Chondrocyte (in vitro differentiated cells): Measurements from ENCODE around the gene ZNF750. TPM values are rescaled to one million over a fixed set of nuclear protein-coding genes. Genes with fewer than 3 reads are reported as not detected.

Source experiments
- DNase-seq: peaks from one replicate; pipeline ENCODE4 v3.0.0; 2021; ENCODE audit warnings: mixed read lengths, low spot score
- H3K27ac Mint-ChIP-seq: one replicate; pipeline ENCODE4 v1.8.0; 2021; ENCODE audit warnings: mild to moderate bottlenecking, moderate library complexity, mixed read lengths; ENCODE audit not compliant: unreplicated experiment
- H3K27me3 Mint-ChIP-seq: 2 replicates; pipeline ENCODE4 v1.8.0; 2021; ENCODE audit warnings: low read depth, mixed read lengths
- H3K36me3 Mint-ChIP-seq: 2 replicates; pipeline ENCODE4 v1.8.0; 2021; ENCODE audit warnings: low read depth, mixed read lengths
- H3K4me1 Mint-ChIP-seq: 2 replicates; pipeline ENCODE4 v1.8.0; 2021; ENCODE audit warnings: low read depth, mild to moderate bottlenecking, mixed read lengths
- H3K4me3 Mint-ChIP-seq: one replicate; pipeline ENCODE4 v1.8.0; 2021; ENCODE audit warnings: mild to moderate bottlenecking, moderate library complexity, mixed read lengths; ENCODE audit not compliant: unreplicated experiment
- H3K9me3 Mint-ChIP-seq: 2 replicates; pipeline ENCODE4 v1.8.0; 2021; ENCODE audit warnings: low read depth, mixed read lengths
- total RNA-seq: library from RNA; stranded (reverse); gene quantifications from 3 replicates; pipeline ENCODE4 v1.2.1, GENCODE V29; 2021
- TF ChIP-seq, protein P1 (sequence below): fragments of 200-600 bp; sonication (generic); IDR thresholded peaks from 2 replicates; pipeline ENCODE4 v1.5.0; 2021; ENCODE audit warnings: antibody characterized with exemption, mild to moderate bottlenecking, moderate library complexity

The ZNF750 gene
- total RNA-seq, 1 donor from 2014 or later: not detected

DNA sequence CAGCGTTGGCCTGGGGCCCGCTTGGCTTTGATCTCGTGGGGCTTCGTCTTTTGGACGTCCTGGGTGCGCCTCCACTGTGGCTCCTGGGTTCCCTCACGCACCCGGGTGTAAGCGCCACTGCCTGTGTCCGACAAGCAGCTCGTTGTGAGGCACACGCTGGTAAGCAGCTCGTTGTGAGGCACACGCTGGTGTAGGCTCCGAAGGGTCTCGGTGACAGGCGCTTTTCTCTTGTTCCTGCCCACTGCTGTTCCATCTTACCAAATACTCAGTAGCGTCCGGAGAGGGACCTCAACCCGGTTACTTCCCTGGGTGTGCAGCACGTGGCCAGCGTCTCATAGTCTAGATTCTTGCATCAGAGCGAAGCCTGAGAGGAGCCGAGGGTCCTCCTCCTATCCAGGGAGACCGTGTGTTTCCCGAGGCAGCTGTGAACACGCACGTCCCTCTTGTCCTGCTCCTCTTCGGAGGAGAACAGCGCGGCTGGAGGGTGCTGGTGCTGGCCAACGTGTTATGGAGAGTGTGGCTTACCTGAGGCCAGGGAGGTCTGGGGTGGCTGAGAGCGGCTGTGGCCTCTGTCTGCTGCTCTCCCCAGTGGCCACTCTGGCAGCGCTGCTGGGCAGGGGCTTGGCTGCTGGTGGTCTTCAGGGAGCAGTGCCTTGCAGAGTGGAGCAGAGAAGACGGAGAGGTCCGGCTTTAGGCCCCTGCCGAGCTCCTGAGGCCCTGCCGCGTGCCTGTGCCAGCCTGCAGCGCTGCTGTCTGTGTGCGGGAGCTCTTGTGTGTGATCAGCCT, 32.1 kb upstream of the ZNF750 start:
- Mint-ChIP-seq H3K36me3 (peaks cover 7% of the 10 kb centered on the region), H3K4me1 (peaks cover 15% of the 10 kb centered on the region), H3K4me3 (no peak overlapping the region), H3K27me3 (no peaks in the 10 kb centered on the region), H3K27ac (no peak overlapping the region), H3K9me3 (no peaks in the 10 kb centered on the region)
- TF ChIP-seq, protein P1, sequence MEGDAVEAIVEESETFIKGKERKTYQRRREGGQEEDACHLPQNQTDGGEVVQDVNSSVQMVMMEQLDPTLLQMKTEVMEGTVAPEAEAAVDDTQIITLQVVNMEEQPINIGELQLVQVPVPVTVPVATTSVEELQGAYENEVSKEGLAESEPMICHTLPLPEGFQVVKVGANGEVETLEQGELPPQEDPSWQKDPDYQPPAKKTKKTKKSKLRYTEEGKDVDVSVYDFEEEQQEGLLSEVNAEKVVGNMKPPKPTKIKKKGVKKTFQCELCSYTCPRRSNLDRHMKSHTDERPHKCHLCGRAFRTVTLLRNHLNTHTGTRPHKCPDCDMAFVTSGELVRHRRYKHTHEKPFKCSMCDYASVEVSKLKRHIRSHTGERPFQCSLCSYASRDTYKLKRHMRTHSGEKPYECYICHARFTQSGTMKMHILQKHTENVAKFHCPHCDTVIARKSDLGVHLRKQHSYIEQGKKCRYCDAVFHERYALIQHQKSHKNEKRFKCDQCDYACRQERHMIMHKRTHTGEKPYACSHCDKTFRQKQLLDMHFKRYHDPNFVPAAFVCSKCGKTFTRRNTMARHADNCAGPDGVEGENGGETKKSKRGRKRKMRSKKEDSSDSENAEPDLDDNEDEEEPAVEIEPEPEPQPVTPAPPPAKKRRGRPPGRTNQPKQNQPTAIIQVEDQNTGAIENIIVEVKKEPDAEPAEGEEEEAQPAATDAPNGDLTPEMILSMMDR: no peak
- no peak for DNase-seq

DNA sequence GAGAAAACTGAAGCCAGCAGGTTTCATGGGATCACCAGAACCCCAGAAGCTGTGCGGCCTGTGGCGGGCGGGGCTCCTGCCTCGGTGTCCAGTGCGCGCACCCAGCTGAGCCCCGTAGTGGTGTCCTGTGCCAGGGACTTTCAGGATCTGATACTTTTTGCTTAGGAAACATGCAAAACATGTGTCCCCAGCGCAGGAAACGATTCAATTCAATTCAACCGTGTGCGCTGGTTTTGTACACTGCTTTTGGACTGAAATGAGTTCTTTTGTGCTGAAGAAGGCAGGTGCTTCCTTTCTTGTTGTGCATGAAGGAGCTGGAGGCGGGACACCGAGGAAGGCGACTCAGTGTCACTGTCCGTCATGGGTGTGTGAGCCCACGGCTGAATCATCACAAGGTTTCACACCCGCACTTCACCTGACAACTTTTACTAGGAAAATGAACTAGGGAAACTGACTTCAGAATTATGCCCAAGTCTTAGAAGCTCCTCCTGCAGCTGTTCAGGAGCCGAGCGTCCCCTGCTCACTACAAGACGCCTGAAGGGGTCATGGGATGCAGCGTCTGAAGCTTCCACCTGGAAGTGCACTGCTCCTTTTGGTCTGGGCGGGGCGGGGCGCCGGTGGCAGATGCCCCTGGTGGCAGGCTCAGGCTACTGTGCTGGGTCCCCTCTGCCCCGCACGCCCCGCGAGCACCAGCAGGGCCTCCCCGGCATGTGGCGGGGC, 31.4 kb upstream of the ZNF750 start:
- DNase-seq: no peak
- peaks cover 15% of the 10 kb centered on the region for H3K4me1 Mint-ChIP-seq
- no peaks in the 10 kb centered on the region for H3K27me3 Mint-ChIP-seq
- no peak overlapping the region for H3K4me3 Mint-ChIP-seq
- H3K36me3 Mint-ChIP-seq: peaks cover 7% of the 10 kb centered on the region
- H3K27ac Mint-ChIP-seq: no peak overlapping the region
- TF ChIP-seq, protein P1: no peak
- H3K9me3 Mint-ChIP-seq: no peaks in the 10 kb centered on the region

DNA sequence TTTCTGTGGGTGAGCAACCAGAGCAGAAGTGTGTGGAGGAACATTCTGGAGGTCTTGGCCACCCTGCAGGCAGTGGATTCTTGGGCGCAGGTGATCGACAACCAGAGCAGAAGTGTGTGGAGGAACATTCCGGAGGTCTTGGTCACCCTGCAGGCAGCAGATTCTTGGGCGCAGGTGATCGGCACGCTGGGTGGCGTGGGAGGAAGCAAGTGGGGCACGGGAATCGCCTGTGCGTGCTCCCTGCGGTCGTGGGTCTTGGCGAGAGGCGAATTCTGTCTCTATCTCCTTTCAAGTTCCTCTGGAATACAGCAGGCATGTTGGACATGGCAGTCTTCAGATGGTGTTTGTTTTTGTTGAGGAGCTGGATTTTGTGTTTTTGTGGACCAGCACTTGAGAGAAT, 30.7 kb upstream of the ZNF750 start:
- Mint-ChIP-seq H3K36me3 (peaks cover 7% of the 10 kb centered on the region), H3K27ac (no peak overlapping the region), H3K9me3 (no peaks in the 10 kb centered on the region), H3K4me3 (no peak overlapping the region), H3K27me3 (no peaks in the 10 kb centered on the region), H3K4me1 (peaks cover 18% of the 10 kb centered on the region)
- no peak for DNase-seq
- TF ChIP-seq, protein P1: no peak

DNA sequence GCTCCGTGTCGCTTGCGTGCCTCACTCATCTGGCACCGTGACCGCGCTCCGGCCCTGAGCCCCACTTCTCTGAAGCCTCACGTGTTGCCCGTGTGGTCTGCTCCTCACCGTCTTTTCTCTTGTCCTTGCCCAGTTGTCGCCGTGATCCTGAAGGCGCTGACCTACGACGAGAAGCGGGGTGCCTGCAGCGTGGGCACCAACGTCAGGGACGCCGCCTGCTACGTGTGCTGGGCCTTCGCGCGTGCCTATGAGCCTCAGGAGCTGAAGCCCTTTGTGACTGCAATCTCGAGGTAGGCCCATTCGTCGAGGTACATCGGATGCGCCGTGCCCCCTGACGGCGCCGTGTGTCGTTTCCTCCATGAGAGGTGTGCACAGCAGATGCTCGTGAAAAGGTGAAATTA, 30.3 kb upstream of the ZNF750 start:
- H3K4me3 Mint-ChIP-seq: no peak overlapping the region
- H3K36me3 Mint-ChIP-seq: peaks cover 7% of the 10 kb centered on the region
- TF ChIP-seq, protein P1: no peak
- H3K4me1 Mint-ChIP-seq: peaks cover 20% of the 10 kb centered on the region
- H3K27me3 Mint-ChIP-seq: no peaks in the 10 kb centered on the region
- H3K27ac Mint-ChIP-seq: no peak overlapping the region
- no peak for DNase-seq
- H3K9me3 Mint-ChIP-seq: no peaks in the 10 kb centered on the region

DNA sequence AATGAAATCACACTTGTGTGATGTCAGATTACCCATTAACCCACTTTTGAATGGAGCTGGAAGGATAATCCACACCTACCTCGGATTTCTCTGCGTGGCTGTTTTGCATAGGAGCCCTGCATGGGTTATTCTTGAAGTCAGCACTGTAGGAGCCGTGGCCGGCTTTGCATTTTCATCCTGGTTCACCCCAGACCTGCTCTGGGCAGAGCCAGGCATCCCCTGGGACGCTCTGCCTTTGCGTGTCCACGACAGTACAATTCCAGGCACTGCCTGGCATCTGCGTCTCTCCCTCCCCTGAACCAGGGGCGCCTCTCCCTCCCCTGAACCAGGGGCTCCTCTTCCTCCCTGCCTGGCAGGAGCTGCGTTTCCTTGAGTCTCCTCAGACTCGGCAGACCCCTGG, 29.7 kb upstream of the ZNF750 start:
- TF ChIP-seq, protein P1: no peak
- no peak overlapping the region for H3K27ac Mint-ChIP-seq
- H3K9me3 Mint-ChIP-seq: no peaks in the 10 kb centered on the region
- no peak overlapping the region for H3K4me3 Mint-ChIP-seq
- no peak for DNase-seq
- peaks cover 7% of the 10 kb centered on the region for H3K36me3 Mint-ChIP-seq
- peaks cover 20% of the 10 kb centered on the region for H3K4me1 Mint-ChIP-seq
- no peaks in the 10 kb centered on the region for H3K27me3 Mint-ChIP-seq
